Upper lobe of left lung (tissue), 4 donors: ENCODE measurements around the gene NIM1K.

Source experiments
- CTCF ChIP-seq, 6 experiments: fragments of 450-650 bp in 4 of 6; fragments of 200-600 bp in 2 of 6; sonication (generic) in 2 of 6; IDR thresholded peaks; one replicate each; pipeline ENCODE4 v1.5.1; 2016 to 2019; ENCODE audit warnings: antibody characterized with exemption in 6 of 6
- EP300 ChIP-seq, 4 donors: sonication (generic); formaldehyde crosslinking; IDR thresholded peaks; one replicate each; pipeline ENCODE4 v1.5.1; 2017; ENCODE audit warnings: antibody characterized with exemption in 4 of 4, control low read depth in 2 of 4
- POLR2AphosphoS5 ChIP-seq, 2 donors: sonication (generic); formaldehyde crosslinking; IDR thresholded peaks; one replicate each; pipeline ENCODE4 v1.5.1; 2017; ENCODE audit warnings: antibody characterized with exemption in 2 of 2

GRCh38 chr5:43309637-43310036 is 117.6 kb downstream of the NIM1K start:
- TF ChIP-seq CTCF (IDR thresholded peaks at IDR 0.05) (no peak), EP300 (IDR thresholded peaks at IDR 0.05) (no peak), POLR2AphosphoS5 (IDR thresholded peaks at IDR 0.05) (no peak)
